ENCODE results near the gene CDK5. TPM values are rescaled to one million over a fixed set of nuclear protein-coding genes. Genes with fewer than 3 reads are reported as not detected.
A peak's percentile ranks its signal among the peaks of the same experiment; 100 is the strongest.

The CDK5 gene
- total and polyA plus RNA-seq, 9 of the 15 experiments (the other 6 are each of a cell fraction or from before 2014, with no cell fraction given): 3.2 to 38.0 (median 27.5) TPM

GRCh38 chr7:151008143-151008510 is 49.6 kb downstream of the CDK5 start:
- intact Hi-C loops (cut with micrococcal nuclease) (loop anchor here (1.0 to 5.0 kb wide), 8 partner anchors 14 to 224 kb away; partner anchors contain the start of genes ABCB8, CHPF2 and SLC4A2), in situ Hi-C loops (cut with MboI) (no loop called here)
- H3K27ac ChIP-seq (ENCODE audit: extremely low read depth, low read depth, low read length): peak overlapping the region; percentile 85
- peak; percentile 89 to 97 (median 92) for DNase-seq (ENCODE audit: extremely low read depth in 1 of 4, low spot score in 3 of 4)
- peak overlapping the region; percentile 92 for H2AFZ ChIP-seq (ENCODE audit: low read depth, low read length)
- POLR2A ChIA-PET: interaction anchor here (0.6 to 8.4 kb wide), 10 partner anchors 11 to 299 kb away, joined by 3 to 146 read pairs (median 5); partner anchors contain the start of genes ABCB8 and ATG9B
- H3K27me3 ChIP-seq (ENCODE audit: control insufficient read depth in 2 of 2, insufficient read depth in 2 of 2, low read length in 2 of 2): no peaks in the 10 kb centered on the region; a peak in 1 of 5 replicates
- FAIRE-seq: peak; percentile 99
- peak overlapping the region; percentile 100 for H3K4me2 ChIP-seq (ENCODE audit: insufficient read depth, low read length)
- WGBS (ENCODE audit: insufficient coverage, low coverage, missing lambda C conversion rate): under 1% methylated on average over 11 of the region's 11 CpGs
- H3K4me3 ChIP-seq: peak overlapping the region; percentile 57
- H4K20me1 ChIP-seq (replicated peaks; ENCODE audit: control insufficient read depth, insufficient read depth, low read length): no peaks in the 10 kb centered on the region
- H3K36me3 ChIP-seq (ENCODE audit: control insufficient read depth, insufficient read depth, low read length): peaks cover 14% of the 10 kb centered on the region; the same call in 1 of the 3 replicates
- peaks cover 49 to 67% of the 10 kb centered on the region in 2 experiments for H3K4me1 ChIP-seq (replicated peaks in 1 of 2; ENCODE audit: control insufficient read depth in 2 of 2, insufficient read depth in 2 of 2, low read length in 2 of 2)
- BruUV-seq (replicated peaks): no TSS peak
- CTCF ChIA-PET (ENCODE audit: low intra/inter-chr PET ratio): interaction anchor here (0.7 to 3.5 kb wide), 7 partner anchors 11 to 109 kb away, joined by 3 to 15 read pairs (median 5); no protein-coding TSS in a partner anchor
- no peaks in the 10 kb centered on the region for H3K9me3 ChIP-seq (replicated peaks; ENCODE audit: control insufficient read depth, insufficient read depth, low read depth, low read length)
- peak; percentile 66 for ATAC-seq
- H3K9ac ChIP-seq (ENCODE audit: insufficient read depth in 1 of 2, low read depth in 2 of 2, low read length in 2 of 2): peak overlapping the region; percentile 77 to 94
- H3K79me2 ChIP-seq (ENCODE audit: control insufficient read depth, insufficient read depth, low read length): peaks cover 44% of the 10 kb centered on the region
- no peaks in the 10 kb centered on the region for H3K9me1 ChIP-seq (ENCODE audit: control insufficient read depth, insufficient read depth, low read length)
- TF ChIP-seq ZKSCAN3 (CRISPR knock-in tag; IDR thresholded peaks at IDR 0.05) (no peak), THRA (IDR thresholded peaks at IDR 0.05) (no peak), MCM5 (IDR thresholded peaks at IDR 0.05; ENCODE audit: low read depth) (no peak), SREBF2 (CRISPR knock-in tag; IDR thresholded peaks at IDR 0.05) (no peak), ZFX (CRISPR knock-in tag; IDR thresholded peaks at IDR 0.05) (no peak), ESRRA (IDR thresholded peaks at IDR 0.05; ENCODE audit: borderline replicate concordance, low read depth) (no peak), ASH1L (IDR thresholded peaks at IDR 0.05; ENCODE audit: borderline replicate concordance, low read depth, partially characterized antibody) (no peak), THRB (CRISPR knock-in tag; conservative IDR thresholded peaks at IDR 0.05) (no peak), ZNF311 (CRISPR knock-in tag; IDR thresholded peaks at IDR 0.05) (no peak), JUNB (CRISPR knock-in tag; conservative IDR thresholded peaks at IDR 0.05) (no peak), PHF20 (IDR thresholded peaks at IDR 0.05; ENCODE audit: partially characterized antibody) (no peak), C11orf30 (IDR thresholded peaks at IDR 0.05; ENCODE audit: low read depth) (no peak; the same call in 1 of the 2 replicates), MLX (CRISPR knock-in tag; conservative IDR thresholded peaks at IDR 0.05) (no peak)
- TF ChIP-seq, protein P1, sequence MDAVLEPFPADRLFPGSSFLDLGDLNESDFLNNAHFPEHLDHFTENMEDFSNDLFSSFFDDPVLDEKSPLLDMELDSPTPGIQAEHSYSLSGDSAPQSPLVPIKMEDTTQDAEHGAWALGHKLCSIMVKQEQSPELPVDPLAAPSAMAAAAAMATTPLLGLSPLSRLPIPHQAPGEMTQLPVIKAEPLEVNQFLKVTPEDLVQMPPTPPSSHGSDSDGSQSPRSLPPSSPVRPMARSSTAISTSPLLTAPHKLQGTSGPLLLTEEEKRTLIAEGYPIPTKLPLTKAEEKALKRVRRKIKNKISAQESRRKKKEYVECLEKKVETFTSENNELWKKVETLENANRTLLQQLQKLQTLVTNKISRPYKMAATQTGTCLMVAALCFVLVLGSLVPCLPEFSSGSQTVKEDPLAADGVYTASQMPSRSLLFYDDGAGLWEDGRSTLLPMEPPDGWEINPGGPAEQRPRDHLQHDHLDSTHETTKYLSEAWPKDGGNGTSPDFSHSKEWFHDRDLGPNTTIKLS (IDR thresholded peaks at IDR 0.05; ENCODE audit: borderline replicate concordance, low read depth): no peak
- TF ChIP-seq, protein P2, sequence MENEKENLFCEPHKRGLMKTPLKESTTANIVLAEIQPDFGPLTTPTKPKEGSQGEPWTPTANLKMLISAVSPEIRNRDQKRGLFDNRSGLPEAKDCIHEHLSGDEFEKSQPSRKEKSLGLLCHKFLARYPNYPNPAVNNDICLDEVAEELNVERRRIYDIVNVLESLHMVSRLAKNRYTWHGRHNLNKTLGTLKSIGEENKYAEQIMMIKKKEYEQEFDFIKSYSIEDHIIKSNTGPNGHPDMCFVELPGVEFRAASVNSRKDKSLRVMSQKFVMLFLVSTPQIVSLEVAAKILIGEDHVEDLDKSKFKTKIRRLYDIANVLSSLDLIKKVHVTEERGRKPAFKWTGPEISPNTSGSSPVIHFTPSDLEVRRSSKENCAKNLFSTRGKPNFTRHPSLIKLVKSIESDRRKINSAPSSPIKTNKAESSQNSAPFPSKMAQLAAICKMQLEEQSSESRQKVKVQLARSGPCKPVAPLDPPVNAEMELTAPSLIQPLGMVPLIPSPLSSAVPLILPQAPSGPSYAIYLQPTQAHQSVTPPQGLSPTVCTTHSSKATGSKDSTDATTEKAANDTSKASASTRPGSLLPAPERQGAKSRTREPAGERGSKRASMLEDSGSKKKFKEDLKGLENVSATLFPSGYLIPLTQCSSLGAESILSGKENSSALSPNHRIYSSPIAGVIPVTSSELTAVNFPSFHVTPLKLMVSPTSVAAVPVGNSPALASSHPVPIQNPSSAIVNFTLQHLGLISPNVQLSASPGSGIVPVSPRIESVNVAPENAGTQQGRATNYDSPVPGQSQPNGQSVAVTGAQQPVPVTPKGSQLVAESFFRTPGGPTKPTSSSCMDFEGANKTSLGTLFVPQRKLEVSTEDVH (IDR thresholded peaks at IDR 0.05; ENCODE audit: low read depth, partially characterized antibody): no peak

All from K562 (cell line).